ENCODE data around the gene KCP.

The KCP gene

DNA sequence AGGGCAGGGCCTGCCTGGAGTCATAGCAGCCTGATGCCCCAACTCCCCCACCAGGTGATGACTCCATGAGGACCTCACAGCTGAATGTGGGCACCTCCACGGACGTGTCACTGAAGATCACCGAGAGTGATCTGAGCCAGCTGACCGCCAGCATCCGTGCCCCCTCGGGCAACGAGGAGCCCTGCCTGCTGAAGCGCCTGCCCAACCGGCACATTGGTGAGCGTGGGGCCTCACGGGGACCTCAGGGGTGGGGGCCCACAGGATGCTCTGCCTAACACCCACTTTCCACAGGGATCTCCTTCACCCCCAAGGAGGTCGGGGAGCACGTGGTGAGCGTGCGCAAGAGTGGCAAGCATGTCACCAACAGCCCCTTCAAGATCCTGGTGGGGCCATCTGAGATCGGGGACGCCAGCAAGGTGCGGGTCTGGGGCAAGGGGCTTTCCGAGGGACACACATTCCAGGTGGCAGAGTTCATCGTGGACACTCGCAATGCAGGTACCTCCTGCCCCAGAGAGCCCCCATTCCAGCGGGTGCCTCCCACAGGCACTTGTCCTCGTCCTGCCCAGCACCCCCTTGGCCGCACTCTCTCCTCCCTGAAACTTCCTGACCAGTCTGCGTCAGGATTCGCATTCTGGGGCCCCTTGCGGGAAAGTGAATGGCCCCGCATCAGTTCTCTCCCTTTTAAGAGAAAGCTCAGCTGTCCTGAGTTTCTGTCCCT lies 57.8 kb downstream of the KCP start:
- no peak for DNase-seq

DNA sequence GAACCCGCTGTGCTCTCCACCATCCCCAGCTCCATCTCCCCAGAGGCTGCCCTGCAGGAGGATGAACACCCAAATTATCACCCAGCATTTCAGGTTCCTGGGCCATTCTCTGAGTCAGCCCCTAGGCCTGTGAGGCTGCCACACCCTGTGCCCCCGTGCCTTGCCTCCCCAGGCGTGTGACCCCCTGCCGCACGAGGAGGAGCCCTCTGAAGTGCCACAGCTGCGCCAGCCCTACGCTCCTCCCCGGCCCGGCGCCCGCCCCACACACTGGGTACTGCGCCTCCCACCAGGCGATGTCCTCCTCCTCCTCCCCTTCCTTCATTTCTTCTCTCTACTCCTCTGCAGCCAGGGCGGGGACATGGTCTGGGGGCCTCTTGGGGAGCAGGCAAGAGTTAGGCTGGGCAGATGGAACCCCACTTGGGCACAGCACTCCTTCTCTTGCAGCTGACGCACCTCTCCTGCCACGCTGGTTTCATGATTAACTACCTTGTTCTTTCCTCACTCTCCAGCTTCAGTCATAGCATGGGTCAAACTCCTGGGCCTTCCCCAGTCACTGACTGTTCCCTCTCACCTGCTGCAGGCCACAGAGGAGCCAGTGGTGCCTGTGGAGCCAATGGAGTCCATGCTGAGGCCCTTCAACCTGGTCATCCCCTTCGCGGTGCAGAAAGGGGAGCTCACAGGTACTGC lies 60.6 kb downstream of the KCP start:
- no peak for DNase-seq

DNA sequence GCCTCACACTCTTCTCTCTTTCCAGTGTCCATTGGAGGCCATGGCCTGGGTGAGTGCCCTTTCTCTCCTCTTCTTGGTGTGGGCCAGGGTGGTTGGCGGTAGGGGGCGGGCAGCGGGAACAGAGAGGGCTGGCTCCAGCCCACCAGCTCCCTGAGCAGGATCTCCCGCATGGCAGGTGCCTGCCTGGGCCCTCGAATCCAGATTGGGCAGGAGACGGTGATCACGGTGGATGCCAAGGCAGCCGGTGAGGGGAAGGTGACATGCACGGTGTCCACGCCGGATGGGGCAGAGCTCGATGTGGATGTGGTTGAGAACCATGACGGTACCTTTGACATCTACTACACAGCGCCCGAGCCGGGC lies 61.4 kb downstream of the KCP start:
- no peak for DNase-seq

DNA sequence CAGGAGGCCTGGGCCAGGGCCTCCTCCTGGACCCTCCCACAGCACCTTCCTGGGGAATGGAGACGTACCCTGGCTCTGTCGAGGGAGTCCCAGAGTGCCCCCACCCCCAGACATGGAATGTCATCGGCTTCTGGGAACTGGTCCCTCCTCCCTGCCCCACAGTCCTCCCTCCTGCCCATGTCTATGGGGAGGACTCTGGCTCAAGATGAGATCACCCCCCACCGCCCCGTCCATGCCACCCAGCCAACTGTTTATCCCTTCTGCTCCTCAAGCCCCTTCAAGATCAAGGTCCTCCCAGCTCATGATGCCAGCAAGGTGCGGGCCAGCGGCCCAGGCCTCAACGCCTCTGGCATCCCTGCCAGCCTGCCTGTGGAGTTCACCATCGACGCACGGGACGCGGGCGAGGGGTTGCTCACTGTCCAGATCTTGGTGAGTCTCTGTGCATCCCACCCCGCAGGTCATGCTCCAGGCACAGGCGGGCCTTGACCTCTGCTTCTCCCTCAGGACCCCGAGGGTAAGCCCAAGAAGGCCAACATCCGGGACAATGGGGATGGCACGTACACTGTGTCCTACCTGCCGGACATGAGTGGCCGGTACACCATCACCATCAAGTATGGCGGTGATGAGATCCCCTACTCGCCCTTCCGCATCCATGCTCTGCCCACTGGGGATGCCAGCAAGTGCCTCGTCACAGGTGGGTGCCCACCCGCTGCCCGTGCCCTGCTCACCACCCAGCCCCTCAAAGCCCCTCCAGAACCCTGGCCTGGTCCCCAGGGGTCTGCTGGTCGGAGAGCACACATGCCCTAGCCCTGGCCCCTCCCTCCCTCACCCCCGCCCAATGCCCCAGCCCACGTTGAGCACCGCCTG lies 62.0 kb downstream of the KCP start:
- no peak for DNase-seq

DNA sequence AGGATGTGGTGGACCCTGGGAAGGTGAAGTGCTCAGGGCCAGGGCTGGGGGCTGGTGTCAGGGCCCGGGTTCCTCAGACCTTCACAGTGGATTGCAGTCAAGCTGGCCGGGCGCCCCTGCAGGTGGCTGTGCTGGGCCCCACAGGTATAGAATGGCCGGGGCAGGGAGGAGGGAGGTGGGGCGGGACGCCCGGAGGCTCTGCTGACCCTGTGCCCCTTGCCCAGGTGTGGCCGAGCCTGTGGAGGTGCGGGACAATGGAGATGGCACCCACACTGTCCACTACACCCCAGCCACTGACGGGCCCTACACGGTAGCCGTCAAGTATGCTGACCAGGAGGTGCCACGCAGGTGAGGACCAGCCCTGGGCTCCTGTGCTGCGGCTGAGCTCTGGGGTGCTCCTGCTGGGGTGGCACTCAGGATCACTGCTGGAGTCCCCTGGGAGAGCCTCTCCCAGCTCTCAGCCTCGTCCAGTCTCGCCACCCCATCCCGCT lies 62.7 kb downstream of the KCP start:
- no peak for DNase-seq

DNA sequence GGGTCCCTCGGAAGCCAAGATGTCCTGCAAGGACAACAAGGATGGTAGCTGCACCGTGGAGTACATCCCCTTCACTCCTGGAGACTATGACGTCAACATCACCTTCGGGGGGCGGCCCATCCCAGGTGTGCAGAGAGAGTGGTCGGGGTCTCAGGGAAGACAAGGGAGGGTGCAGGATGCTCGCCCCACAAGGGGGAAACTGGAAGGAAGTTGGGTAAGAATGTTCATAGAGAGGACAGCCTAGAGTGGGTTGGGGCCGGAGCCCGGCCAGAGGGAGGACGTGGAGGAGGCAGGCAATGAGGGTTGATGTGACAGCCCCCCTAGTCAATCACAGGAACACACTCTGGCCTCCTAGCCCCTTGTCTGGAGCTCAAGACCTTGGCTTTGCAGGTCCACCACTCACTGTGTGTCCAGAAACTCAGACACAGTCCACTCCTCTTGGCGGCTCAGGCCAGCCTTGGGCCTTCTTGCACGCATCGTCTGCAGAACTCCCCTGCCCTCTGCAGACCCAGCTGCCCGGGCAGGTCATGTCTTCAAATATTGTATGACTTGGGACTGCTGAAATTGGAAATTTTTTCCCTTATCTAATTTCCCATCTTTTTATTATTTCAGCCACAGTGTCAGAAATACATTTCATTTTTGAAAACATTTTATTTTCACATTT lies 63.6 kb downstream of the KCP start:
- DNase-seq, result no peak

DNA sequence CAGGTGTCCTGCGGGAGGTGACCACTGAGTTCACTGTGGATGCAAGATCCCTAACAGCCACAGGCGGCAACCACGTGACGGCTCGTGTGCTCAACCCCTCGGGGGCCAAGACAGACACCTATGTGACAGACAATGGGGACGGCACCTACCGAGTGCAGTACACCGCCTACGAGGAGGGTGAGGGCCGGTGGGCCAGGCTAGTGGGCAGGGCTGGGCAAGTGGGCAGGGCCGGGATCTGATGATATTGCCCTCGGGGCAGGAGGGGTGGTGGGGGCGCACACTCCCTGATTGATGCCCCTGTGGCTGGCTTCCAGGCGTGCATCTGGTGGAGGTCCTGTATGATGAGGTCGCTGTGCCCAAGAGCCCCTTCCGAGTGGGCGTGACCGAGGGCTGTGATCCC lies 64.5 kb downstream of the KCP start:
- DNase-seq, result no peak

DNA sequence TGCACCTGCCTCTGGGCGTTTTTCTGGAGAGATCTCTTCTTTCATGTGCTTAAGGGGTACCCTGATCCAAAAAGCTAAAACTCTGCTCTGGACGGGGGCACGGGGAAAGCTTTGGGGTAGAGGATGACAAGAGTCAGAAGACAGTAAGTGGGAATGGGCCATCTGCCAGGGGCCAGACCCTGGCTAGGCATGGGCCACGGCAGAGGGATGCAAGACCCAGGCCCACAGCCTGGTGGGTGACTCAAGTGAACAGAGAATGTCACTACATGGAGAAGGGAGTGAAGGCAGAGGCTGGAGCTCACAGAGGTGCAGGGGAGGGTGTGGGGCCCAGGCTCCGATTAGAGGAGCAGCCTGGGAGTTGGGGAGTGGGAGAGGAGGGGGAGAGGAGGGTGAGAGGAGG lies 65.0 kb downstream of the KCP start:
- no peak for DNase-seq

DNA sequence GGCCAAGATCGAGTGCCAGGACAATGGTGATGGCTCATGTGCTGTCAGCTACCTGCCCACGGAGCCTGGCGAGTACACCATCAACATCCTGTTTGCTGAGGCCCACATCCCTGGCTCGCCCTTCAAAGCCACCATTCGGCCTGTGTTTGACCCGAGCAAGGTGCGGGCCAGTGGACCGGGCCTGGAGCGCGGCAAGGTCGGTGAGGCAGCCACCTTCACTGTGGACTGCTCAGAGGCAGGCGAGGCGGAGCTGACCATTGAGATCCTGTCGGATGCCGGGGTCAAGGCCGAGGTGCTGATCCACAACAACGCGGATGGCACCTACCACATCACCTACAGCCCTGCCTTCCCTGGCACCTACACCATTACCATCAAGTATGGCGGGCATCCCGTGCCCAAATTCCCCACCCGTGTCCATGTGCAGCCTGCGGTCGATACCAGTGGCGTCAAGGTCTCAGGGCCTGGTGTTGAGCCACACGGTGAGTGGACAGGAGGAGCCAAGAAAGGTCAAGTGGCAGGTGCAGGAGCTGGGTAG lies 65.7 kb downstream of the KCP start:
- DNase-seq, result no peak

DNA sequence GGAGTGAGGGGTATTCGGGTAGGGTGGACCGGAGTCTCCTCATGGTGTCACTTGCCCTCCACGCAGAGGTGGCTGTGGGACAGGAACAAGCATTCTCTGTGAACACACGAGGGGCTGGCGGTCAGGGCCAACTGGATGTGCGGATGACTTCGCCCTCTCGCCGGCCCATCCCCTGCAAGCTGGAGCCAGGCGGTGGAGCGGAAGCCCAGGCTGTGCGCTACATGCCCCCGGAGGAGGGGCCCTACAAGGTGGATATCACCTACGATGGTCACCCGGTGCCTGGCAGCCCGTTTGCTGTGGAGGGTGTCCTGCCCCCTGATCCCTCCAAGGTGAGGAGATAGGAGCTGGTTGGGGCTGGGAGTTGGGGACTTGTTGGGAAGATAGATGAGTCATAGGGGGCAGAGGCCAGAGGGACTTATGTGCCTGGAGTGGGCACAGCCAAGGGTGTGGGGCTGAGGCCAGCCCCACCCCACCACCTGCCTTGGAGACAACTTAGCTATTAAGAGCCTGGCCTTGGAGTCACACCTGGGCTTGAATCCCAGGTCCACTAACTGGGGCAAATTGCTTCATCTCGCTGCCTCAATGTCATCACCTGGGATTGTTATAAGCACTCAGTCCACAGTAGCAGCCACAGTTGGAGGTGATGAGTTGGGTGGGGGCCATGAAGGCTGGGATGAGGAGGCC lies 66.4 kb downstream of the KCP start:
- DNase-seq, result no peak

DNA sequence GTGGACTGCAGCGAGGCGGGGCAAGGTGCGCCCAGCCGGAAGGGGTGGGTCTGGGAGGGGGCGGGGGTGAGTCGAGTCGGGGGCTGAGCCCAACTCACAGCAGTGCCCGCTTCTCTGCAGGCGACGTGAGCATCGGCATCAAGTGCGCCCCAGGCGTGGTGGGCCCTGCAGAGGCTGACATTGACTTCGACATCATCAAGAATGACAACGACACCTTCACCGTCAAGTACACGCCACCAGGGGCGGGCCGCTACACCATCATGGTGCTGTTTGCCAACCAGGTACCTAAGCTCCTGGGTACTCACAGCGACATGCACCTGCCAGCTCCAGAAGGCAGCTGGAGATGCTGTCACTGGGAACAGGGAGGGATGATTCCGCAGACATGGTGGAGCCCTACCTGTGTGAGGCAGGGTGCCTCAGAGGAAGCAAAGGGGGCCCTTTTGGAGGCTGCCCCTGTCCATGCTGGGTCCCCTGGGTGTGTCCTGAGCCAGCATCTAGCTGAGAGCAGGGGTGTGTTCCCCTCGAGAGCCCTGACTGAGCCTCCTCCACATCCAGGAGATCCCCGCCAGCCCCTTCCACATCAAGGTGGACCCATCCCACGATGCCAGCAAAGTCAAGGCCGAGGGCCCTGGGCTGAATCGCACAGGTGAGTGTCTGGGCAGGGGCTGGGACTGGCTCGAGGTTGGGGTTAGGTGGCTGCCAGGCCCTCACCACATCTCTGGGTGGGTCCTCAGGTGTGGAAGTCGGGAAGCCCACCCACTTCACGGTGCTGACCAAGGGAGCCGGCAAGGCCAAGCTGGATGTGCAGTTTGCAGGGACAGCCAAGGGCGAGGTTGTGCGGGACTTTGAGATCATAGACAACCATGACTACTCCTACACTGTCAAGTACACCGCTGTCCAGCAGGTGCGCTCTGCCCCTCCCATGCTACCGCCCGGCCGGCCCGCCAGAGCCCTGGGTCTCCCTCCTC lies 67.6 kb downstream of the KCP start:
- no peak for DNase-seq

DNA sequence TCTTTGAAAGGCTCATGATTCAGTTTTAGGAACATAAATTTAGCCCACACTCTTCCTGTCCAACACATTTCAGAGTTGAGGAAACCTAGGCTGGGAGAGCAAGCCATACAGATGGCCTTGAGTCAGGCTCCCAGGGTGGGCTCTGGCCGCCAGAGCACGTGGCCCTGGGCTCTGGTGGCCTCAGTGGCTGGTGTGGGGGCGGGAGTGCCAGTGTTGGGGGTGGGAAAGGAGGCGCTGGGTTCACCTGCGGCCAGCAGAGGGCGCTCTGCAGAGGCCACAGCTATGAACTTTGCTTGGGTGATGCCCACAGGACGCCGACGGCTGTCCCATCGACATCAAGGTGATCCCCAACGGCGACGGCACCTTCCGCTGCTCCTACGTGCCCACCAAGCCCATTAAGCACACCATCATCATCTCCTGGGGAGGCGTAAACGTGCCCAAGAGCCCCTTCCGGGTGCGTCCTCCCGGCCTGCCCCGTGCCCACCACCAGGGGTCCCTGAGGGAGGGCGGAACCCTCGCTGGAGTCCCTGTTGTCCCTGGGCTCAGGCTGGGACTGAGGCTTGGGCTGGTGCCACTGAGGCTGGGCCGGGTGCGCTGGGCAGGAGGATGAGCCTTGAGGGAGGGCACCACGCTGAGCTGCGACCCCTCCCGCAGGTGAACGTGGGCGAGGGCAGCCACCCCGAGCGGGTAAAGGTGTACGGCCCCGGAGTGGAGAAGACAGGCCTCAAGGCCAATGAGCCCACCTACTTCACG lies 68.4 kb downstream of the KCP start:
- peak; percentile 49 to 57 for DNase-seq

DNA sequence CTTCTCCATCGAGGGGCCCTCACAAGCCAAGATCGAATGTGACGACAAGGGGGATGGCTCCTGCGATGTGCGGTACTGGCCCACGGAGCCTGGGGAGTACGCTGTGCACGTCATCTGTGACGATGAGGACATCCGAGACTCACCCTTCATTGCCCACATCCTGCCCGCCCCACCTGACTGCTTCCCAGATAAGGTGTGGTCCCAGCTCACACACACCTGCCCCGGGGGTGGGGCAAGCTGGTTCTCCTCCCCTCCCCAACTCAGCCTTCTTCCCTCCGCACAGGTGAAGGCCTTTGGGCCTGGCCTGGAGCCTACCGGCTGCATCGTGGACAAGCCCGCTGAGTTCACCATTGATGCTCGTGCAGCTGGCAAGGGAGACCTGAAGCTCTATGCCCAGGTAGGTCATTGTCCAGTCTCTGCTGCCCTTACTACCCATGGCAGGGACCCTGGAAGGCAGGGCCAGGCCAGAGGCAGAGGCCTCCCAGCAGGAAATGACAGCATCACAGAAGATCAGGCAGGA lies 69.3 kb downstream of the KCP start:
- DNase-seq, result no peak

DNA sequence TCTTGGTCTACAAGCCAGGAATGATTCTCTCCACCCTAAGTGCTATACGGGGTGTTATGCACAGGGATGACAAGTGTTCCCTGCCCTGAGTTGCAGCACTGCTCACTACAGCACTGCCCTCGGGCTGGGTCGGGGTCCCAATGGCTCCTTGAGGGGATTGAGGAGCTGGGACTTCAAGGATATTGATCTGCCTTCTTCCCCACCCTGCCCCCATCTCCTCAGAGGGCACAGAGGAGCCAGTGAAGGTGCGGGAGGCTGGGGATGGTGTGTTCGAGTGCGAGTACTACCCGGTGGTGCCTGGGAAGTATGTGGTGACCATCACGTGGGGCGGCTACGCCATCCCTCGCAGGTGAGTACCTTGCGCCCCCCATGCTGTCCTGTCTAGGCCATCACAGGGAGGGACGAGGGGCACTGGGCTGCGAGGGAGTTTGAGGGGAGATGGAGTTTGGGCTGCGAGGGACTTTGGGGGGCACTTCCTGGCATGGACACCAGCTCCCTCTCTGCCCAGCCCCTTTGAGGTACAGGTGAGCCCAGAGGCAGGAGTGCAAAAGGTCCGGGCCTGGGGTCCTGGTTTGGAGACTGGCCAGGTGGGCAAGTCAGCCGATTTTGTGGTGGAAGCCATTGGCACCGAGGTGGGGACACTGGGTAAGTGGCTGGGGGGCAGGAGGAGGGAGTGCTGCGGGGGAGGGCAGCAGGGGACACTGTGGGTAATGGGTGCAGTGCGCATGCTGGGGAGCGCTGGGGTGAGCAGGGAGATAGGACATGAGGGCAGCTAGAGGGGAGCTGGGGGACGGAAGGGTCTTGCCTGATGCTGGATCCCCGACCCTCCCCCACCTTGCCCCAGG lies 70.0 kb downstream of the KCP start:
- no peak for DNase-seq

DNA sequence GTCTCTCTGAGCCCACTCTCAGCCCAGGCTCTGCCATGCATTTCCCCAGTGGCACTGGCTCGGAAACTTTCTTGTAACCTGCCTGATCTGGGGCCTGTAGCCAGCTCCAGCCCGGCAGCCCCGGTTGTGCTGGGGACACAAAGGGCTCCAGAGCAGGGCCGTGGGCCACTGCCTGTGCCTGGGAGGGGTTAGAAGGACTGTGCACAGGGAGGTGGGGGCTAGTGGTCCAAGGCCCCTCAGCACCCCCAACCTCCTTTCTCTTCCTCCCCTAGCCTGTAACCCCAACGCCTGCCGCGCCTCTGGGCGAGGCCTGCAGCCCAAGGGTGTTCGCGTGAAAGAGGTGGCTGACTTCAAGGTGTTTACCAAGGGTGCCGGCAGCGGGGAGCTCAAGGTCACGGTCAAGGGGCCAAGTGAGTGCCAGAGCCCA lies 70.7 kb downstream of the KCP start:
- DNase-seq, result no peak

DNA sequence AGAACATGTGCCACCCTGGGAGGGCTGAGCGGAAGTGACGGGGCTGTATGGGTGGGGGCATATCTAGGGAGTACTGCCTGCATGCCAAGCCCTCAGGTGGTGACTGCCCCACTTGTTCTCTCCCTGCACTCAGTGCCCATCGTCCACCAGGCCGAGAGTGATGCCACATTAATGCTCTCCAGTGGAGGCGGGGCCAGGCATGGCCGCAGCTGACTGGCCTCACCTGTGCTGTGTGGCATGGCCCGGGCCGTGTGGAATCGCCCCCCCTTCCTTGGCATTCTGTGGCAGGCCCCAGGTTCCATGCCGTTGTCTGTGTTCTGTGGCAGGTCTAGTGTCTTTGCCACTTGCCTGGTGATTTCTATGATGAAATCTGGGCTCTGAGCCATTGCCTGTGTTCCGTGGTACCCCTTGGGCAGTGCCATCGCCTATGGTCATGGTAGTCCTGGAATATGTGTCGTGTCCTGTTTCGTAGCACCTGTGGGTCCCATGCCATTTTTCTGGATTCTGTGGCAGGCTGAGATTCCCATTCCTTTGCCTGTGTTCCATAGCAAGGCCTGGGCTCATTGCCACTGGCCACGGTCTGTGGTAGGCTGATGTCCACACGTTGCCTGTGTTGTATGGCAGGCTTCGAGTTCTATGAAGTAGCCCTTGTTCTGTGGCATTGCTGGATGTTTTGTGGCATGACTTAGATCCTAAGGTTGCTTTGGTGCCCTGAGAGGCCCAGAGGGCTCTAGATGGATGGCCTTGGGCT lies 71.4 kb downstream of the KCP start:
- DNase-seq, result no peak

DNA sequence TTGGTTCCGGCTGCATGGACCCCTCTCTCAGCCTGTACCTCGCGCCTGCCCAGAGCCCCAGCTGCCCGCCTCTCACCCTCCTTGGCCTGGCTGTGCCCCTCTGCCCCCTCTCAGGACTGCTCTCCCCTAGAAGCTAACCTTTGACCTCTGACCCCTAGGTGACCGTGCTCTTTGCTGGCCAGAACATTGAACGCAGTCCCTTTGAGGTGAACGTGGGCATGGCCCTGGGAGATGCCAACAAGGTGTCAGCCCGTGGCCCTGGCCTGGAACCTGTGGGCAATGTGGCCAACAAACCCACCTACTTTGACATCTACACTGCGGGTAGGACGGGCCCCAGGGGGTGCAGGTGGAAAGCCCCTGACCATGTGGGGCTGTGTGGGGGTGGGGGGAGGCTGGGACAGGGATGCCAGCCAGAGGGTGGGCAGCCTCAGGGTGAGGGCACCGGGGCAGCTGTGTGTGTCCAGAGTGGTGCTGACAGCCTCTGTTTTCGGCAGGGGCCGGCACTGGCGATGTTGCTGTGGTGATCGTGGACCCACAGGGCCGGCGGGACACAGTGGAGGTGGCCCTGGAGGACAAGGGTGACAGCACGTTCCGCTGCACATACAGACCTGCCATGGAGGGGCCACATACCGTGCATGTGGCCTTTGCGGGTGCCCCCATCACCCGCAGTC lies 72.3 kb downstream of the KCP start:
- DNase-seq, result no peak

DNA sequence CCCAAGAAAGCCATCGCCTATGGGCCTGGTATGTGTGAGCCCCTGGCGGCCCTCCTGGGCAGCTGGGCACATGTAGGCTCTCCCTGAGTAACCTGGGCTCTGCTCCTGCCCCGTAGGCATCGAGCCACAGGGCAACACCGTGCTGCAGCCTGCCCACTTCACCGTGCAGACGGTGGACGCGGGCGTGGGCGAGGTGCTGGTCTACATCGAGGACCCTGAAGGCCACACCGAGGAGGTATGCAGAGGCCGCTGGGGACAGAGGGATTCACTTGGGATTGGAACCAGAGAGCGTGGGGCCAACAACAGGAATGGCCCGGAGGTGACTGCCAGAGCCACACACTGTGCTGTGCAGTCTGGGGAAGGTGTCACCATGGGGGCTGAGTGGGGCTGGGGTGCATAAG lies 73.0 kb downstream of the KCP start:
- DNase-seq, result no peak

All from activated CD4-positive, alpha-beta T cell treated with anti-CD3 and anti-CD28 coated beads for 4 hours (primary cell).